Thoracic aorta (tissue), 2 donors: ENCODE results near the gene IL21R. TPM values are rescaled to one million over a fixed set of nuclear protein-coding genes. Genes with fewer than 3 reads are reported as not detected.

Experiments
- ATAC-seq: fragments of 150-250 bp; one replicate; pipeline ENCODE4 v1.8.0; 2017; ENCODE audit warnings: low read depth; ENCODE audit not compliant: insufficient number of reproducible peaks, low FRiP score
- DNase-seq: peaks from one replicate; pipeline ENCODE4 v3.0.0-alpha.2; 2020; ENCODE audit warnings: low spot score
- H3K27ac ChIP-seq, 2 donors: fragments of 200-600 bp; sonication (generic); 1 replicate in 1 of 2; 2 replicates in 1 of 2; pipeline ENCODE4 v1.5.1; 2016; ENCODE audit warnings: mild to moderate bottlenecking in 2 of 2, moderate library complexity in 2 of 2
- H3K27me3 ChIP-seq: fragments of 200-600 bp; sonication (generic); replicated peaks from 2 replicates; pipeline ENCODE4 v1.6.0; 2016; ENCODE audit warnings: mild to moderate bottlenecking; ENCODE audit not compliant: insufficient read depth
- H3K36me3 ChIP-seq: fragments of 200-600 bp; sonication (generic); one replicate; pipeline ENCODE4 v1.5.1; 2016
- H3K4me1 ChIP-seq, 2 donors: fragments of 200-600 bp; sonication (generic); 1 replicate in 1 of 2; 2 replicates in 1 of 2; pipeline versions ENCODE4 v1.5.1 to v1.6.0; 2016; ENCODE audit warnings: low read depth in 2 of 2, mild to moderate bottlenecking in 1 of 2; ENCODE audit not compliant: control insufficient read depth in 1 of 2
- H3K4me3 ChIP-seq: fragments of 200-600 bp; sonication (generic); 2 replicates; pipeline ENCODE4 v1.5.1; 2016; ENCODE audit warnings: mild to moderate bottlenecking
- H3K9me3 ChIP-seq: fragments of 200-600 bp; sonication (generic); 2 replicates; pipeline ENCODE4 v1.5.1; 2016
- total RNA-seq, 2 donors: library from RNA; depleted of rRNA; stranded (reverse); fragments of >200 nt; gene quantifications; one replicate each; pipeline versions ENCODE4 v1.1.0 to v1.2.3, GENCODE V29; 2016
- TF ChIP-seq, protein P1 (sequence below): fragments of 200-600 bp; sonication (generic); IDR thresholded peaks from one replicate; pipeline ENCODE4 v1.5.1; 2019; ENCODE audit warnings: antibody characterized with exemption

Gene IL21R
- total RNA-seq, 2 donors from 2014 or later: 0.14 to 1.8 TPM

GRCh38 chr16:27368358-27368722 lies 33.6 kb upstream of the IL21R start:
- H3K9me3 ChIP-seq: no peaks in the 10 kb centered on the region
- DNase-seq: no peak
- TF ChIP-seq, protein P1, sequence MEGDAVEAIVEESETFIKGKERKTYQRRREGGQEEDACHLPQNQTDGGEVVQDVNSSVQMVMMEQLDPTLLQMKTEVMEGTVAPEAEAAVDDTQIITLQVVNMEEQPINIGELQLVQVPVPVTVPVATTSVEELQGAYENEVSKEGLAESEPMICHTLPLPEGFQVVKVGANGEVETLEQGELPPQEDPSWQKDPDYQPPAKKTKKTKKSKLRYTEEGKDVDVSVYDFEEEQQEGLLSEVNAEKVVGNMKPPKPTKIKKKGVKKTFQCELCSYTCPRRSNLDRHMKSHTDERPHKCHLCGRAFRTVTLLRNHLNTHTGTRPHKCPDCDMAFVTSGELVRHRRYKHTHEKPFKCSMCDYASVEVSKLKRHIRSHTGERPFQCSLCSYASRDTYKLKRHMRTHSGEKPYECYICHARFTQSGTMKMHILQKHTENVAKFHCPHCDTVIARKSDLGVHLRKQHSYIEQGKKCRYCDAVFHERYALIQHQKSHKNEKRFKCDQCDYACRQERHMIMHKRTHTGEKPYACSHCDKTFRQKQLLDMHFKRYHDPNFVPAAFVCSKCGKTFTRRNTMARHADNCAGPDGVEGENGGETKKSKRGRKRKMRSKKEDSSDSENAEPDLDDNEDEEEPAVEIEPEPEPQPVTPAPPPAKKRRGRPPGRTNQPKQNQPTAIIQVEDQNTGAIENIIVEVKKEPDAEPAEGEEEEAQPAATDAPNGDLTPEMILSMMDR: no peak
- peaks cover 6 to 8% of the 10 kb centered on the region in 2 donors for H3K4me1 ChIP-seq
- peaks cover 3% of the 10 kb centered on the region for H3K36me3 ChIP-seq
- no peak for ATAC-seq
- H3K27me3 ChIP-seq: no peaks in the 10 kb centered on the region
- H3K4me3 ChIP-seq: peak overlapping the region; percentile 66
- no peak overlapping the region for H3K27ac ChIP-seq

- no peak for ATAC-seq
- TF ChIP-seq, protein P1: no peak
- Histone ChIP-seq H3K4me3 (no peak overlapping the region), H3K4me1 (peaks cover 6 to 8% of the 10 kb centered on the region in 2 donors), H3K36me3 (no peaks in the 10 kb centered on the region), H3K27ac (no peak overlapping the region), H3K9me3 (no peaks in the 10 kb centered on the region), H3K27me3 (no peaks in the 10 kb centered on the region)
- DNase-seq: no peak
These were observed 32.2 kb upstream of the IL21R start for GRCh38 chr16:27369806-27370205.

DNA sequence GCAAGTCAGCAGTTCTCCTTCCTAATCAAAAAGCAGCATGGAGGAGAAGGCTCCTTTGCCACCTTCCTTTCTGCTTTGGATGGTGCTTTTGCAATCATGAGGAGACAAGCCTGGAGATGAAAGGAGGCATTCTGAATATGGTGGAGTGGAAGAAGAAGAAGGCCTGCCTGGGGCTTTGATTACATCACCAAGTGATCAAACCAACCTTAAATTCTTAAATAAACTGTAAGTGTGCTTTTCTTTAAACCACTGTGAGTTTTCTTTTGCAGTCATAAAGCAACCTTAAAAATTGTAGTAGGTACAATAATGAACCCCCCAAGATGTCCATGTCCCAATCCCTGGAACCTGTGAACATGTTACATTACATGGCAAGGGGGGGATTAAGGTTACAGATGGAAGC lies 31.7 kb upstream of the IL21R start:
- H3K9me3 ChIP-seq: no peaks in the 10 kb centered on the region
- ATAC-seq: no peak
- DNase-seq: no peak
- TF ChIP-seq, protein P1: no peak
- no peak overlapping the region for H3K4me3 ChIP-seq
- H3K27ac ChIP-seq: no peak overlapping the region
- H3K36me3 ChIP-seq: no peaks in the 10 kb centered on the region
- H3K27me3 ChIP-seq: no peaks in the 10 kb centered on the region
- peaks cover 8 to 10% of the 10 kb centered on the region in 2 donors for H3K4me1 ChIP-seq

DNA sequence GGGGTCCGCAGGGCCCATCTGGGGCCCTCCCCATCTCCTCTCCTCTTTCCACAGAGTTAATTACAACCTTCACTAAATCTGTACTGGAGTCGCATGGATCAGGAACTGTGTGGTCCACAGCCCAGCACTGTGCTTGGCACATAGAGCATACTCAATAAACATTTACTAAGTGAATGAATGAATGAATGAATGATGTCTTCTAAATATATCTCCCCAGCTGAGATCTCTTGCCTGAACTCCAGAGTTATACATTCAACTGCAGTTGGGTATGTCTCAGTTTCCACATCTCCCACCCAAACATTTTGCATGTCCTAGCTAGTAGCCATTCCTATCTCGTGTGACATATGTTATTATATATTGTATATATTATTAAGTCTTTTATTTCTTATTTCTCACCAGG lies 28.7 kb upstream of the IL21R start:
- no peak for DNase-seq
- TF ChIP-seq, protein P1: no peak
- peaks cover 0 to 4% of the 10 kb centered on the region in 2 donors for H3K4me1 ChIP-seq
- ATAC-seq: no peak
- H3K4me3 ChIP-seq: no peak overlapping the region
- no peak overlapping the region for H3K27ac ChIP-seq
- H3K9me3 ChIP-seq: no peaks in the 10 kb centered on the region
- no peaks in the 10 kb centered on the region for H3K36me3 ChIP-seq
- no peaks in the 10 kb centered on the region for H3K27me3 ChIP-seq

GRCh38 chr16:27374221-27374803 lies 27.7 kb upstream of the IL21R start:
- Histone ChIP-seq H3K4me3 (no peak overlapping the region), H3K4me1 (peaks cover 0 to 4% of the 10 kb centered on the region in 2 donors), H3K27me3 (no peaks in the 10 kb centered on the region), H3K9me3 (no peaks in the 10 kb centered on the region), H3K27ac (peak overlapping the region in 1 of 2 donors; percentile 34), H3K36me3 (no peaks in the 10 kb centered on the region)
- DNase-seq (no peak), ATAC-seq (no peak)
- TF ChIP-seq, protein P1: no peak
